Kidney (tissue), 14 donors: ENCODE measurements around the gene NEMP1. TPM values are rescaled to one million over a fixed set of nuclear protein-coding genes. Genes with fewer than 3 reads are reported as not detected.

Experiments
- DNase-seq, 5 donors: peaks; one replicate each; pipeline ENCODE4 v3.0.0-alpha.2; 2013 to 2020
- FAIRE-seq: peaks from 2 replicates; lab custom pipeline; 2012; peaks lifted over from hg19 to GRCh38; lab: Jason Lieb, UNC
- H3K27ac ChIP-seq, 2 donors: one replicate each; pipeline ENCODE4 v1.7.0; 2013; ENCODE audit warnings: low read depth in 2 of 2, low read length in 2 of 2, inconsistent platforms in 1 of 2
- H3K27me3 ChIP-seq: one replicate; pipeline ENCODE4 v1.7.1; 2013; ENCODE audit warnings: low read length, inconsistent platforms; ENCODE audit not compliant: control insufficient read depth, insufficient read depth
- H3K36me3 ChIP-seq, 3 donors: one replicate each; pipeline versions ENCODE4 v1.7.0 to v1.7.1; 2013; ENCODE audit warnings: low read length in 3 of 3, control low read depth in 1 of 3, inconsistent platforms in 1 of 3; ENCODE audit not compliant: insufficient read depth in 3 of 3, control insufficient read depth in 2 of 3
- H3K4me1 ChIP-seq, 3 donors: one replicate each; pipeline versions ENCODE4 v1.7.0 to v1.7.1; 2013; ENCODE audit warnings: low read length in 3 of 3, inconsistent platforms in 1 of 3, low read depth in 1 of 3; ENCODE audit not compliant: control insufficient read depth in 2 of 3, insufficient read depth in 2 of 3
- H3K4me3 ChIP-seq, 3 donors: one replicate each; pipeline versions ENCODE4 v1.7.0 to v1.8.1; 2013; ENCODE audit warnings: low read length in 3 of 3, control low read depth in 1 of 3, inconsistent platforms in 1 of 3
- H3K9ac ChIP-seq, 3 donors: one replicate each; pipeline versions ENCODE4 v1.7.0 to v1.7.1; 2013; ENCODE audit warnings: low read length in 3 of 3, control low read depth in 1 of 3, inconsistent platforms in 1 of 3
- H3K9me3 ChIP-seq, 3 donors: one replicate each; pipeline versions ENCODE4 v1.7.0 to v1.7.1; 2013; ENCODE audit warnings: low read length in 3 of 3, control low read depth in 1 of 3, inconsistent platforms in 1 of 3; ENCODE audit not compliant: control insufficient read depth in 2 of 3, insufficient read depth in 1 of 3
- intact Hi-C: fragments of 100-400 bp; cut with DNase I; formaldehyde crosslinking; loops from one replicate; pipeline ENCODE4 v1.11.1; 2022
- polyA plus RNA-seq: library from polyadenylated mRNA; stranded (reverse); fragments of 350-450 nt; fragmentation: Illumina TruSeq; extraction: RNeasy Lipid Tissue Mini Kit (QIAGEN cat#74804); gene quantifications from one replicate; pipeline ENCODE4 v1.2.3, GENCODE V29; 2014; ENCODE audit warnings: low read depth, low replicate concordance; ENCODE audit not compliant: insufficient read depth
- total RNA-seq: library from RNA; stranded (reverse); fragmentation: NEBNext Ultra II Directional; extraction: Animal tissue kit (Norgen Biotek cat#: 25700); gene quantifications from one replicate; pipeline ENCODE4 v1.2.1, GENCODE V29; 2021
- TF ChIP-seq, protein P1 (sequence below): IDR thresholded peaks from 3 replicates; pipeline ENCODE4 v1.5.1; 2012; ENCODE audit warnings: mild to moderate bottlenecking, moderate library complexity, borderline replicate concordance; ENCODE audit not compliant: insufficient read depth; ENCODE audit errors: extremely low read depth
- donor health status: control.
- donor health status: control.
- donor health status: control.
- donor health status: control.
- donor health status: control.
- donor health status: DM: yes; HTN: yes; CAD: no.
- donor health status: Normal renal cell carcinoma (clear cell type).

Gene NEMP1
- total and polyA plus RNA-seq, 2 donors from 2014 or later, result 2.1 to 10.3 TPM

DNA sequence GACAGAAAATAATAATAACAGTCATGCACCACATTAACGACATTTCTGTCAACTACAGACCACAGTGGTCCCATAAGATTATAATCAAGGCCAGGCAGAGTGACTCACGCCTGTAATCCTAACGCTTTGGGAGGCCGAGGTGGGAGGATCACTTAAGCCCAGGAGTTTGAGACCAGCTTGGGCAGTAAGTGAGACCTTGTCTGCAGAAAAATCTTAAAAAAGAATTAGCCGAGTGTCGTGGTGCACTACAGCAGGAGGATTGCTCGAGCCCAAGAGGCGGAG is 18.9 kb upstream of the NEMP1 start:
- Histone ChIP-seq H3K36me3 (peaks cover 3 to 51% (median 12%) of the 10 kb centered on the region in 3 donors), H3K4me1 (peaks cover 0 to 12% (median 0%) of the 10 kb centered on the region in 3 donors), H3K4me3 (no peak overlapping the region), H3K27me3 (no peaks in the 10 kb centered on the region), H3K27ac (peak overlapping the region in 1 of 2 donors; percentile 40), H3K9ac (no peak overlapping the region), H3K9me3 (no peaks in the 10 kb centered on the region)
- DNase-seq (no peak), FAIRE-seq (no peak)
- TF ChIP-seq, protein P1, sequence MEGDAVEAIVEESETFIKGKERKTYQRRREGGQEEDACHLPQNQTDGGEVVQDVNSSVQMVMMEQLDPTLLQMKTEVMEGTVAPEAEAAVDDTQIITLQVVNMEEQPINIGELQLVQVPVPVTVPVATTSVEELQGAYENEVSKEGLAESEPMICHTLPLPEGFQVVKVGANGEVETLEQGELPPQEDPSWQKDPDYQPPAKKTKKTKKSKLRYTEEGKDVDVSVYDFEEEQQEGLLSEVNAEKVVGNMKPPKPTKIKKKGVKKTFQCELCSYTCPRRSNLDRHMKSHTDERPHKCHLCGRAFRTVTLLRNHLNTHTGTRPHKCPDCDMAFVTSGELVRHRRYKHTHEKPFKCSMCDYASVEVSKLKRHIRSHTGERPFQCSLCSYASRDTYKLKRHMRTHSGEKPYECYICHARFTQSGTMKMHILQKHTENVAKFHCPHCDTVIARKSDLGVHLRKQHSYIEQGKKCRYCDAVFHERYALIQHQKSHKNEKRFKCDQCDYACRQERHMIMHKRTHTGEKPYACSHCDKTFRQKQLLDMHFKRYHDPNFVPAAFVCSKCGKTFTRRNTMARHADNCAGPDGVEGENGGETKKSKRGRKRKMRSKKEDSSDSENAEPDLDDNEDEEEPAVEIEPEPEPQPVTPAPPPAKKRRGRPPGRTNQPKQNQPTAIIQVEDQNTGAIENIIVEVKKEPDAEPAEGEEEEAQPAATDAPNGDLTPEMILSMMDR, result no peak
- intact Hi-C loops, result no loop called here

DNA sequence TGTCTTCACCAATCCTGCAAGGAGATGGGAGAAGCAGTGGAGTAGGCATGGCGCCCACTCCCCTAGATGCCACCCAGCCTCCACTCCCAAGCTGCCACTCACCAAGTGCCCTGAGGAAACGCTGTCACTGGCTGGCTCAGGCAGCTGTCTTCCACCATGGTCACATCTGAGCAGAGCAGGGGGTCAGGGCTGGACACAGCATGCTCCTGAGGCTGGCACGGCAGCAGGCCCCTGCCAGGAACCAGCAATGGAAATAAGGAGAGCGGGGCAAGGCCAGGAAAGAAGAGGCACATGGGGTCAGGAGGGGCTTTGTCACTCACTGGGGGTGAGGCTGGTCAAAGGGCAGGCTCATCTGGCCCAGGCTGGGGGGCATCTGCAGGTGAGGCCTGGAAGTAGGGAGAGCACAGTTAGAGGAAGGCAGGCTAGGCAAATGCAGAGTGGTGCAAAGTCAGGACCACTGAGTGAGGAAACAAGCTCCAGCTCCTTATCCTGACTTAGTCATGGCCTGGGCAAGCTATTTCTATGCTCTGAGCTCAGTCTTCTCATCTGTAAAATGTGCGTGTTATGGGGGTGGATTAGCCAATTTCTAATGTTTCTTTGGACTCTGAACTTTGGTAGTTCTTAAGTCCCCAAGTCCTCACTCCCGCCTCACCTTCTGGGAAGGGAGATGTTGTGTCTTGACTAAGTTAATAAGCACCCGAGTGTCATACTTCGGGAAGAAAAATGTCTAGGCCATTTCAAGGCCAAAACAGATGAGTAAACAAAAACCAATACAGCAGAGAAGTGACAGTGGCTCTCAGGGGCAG is 18.4 kb upstream of the NEMP1 start:
- H3K36me3 ChIP-seq, result peaks cover 7 to 57% (median 12%) of the 10 kb centered on the region in 3 donors
- no peaks in the 10 kb centered on the region for H3K27me3 ChIP-seq
- no peak overlapping the region for H3K4me3 ChIP-seq
- intact Hi-C loops, result no loop called here
- no peaks in the 10 kb centered on the region for H3K9me3 ChIP-seq
- H3K27ac ChIP-seq, result peak overlapping the region; percentile 26 to 40
- TF ChIP-seq, protein P1, result no peak
- DNase-seq (peak in 1 of 5 donors; percentile 47), FAIRE-seq (no peak)
- H3K4me1 ChIP-seq, result peaks cover 0 to 12% (median 0%) of the 10 kb centered on the region in 3 donors
- H3K9ac ChIP-seq, result no peak overlapping the region

DNA sequence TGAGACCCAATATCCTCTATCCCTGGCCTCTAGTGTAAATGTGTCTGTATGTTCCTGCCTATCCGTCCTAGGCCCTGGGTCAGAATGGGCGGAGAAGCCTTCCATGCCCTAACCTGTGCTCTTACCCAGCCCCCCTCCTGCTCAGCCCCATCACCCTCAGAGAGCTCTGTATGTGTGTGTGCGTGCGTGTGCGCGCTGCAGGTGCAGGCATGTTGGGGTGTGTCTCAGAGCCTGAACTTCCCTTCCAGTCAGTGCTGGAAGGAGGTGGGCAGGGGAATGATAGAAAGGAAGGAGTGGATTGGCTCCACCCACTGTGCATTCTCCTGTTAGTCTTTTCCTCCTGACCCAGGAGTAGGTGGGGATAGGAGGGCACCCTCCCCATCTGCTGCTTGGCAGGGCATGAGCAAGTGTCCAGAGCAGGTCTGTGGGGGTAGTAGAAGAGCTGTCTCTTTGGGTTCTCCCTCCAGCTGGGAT is 17.5 kb upstream of the NEMP1 start:
- H3K36me3 ChIP-seq, result peaks cover 7 to 63% (median 14%) of the 10 kb centered on the region in 3 donors
- H3K4me1 ChIP-seq, result peaks cover 0 to 14% (median 0%) of the 10 kb centered on the region in 3 donors
- no peak overlapping the region for H3K9ac ChIP-seq
- peak overlapping the region in 1 of 2 donors; percentile 40 for H3K27ac ChIP-seq
- TF ChIP-seq, protein P1, result no peak
- intact Hi-C loops, result no loop called here
- no peak overlapping the region for H3K4me3 ChIP-seq
- no peak for FAIRE-seq
- no peaks in the 10 kb centered on the region for H3K9me3 ChIP-seq
- no peaks in the 10 kb centered on the region for H3K27me3 ChIP-seq
- peak in 2 of 5 donors; percentile 13 to 52 for DNase-seq
